GM12872 (cell line): ENCODE results near the gene MATN1.

Source experiments
- TF ChIP-seq, protein P1 (sequence below): IDR thresholded peaks from 3 replicates; pipeline ENCODE4 v1.5.1; 2011; ENCODE audit warnings: low read depth, mild to moderate bottlenecking, low read length, moderate library complexity; ENCODE audit not compliant: insufficient read depth

The MATN1 gene

DNA sequence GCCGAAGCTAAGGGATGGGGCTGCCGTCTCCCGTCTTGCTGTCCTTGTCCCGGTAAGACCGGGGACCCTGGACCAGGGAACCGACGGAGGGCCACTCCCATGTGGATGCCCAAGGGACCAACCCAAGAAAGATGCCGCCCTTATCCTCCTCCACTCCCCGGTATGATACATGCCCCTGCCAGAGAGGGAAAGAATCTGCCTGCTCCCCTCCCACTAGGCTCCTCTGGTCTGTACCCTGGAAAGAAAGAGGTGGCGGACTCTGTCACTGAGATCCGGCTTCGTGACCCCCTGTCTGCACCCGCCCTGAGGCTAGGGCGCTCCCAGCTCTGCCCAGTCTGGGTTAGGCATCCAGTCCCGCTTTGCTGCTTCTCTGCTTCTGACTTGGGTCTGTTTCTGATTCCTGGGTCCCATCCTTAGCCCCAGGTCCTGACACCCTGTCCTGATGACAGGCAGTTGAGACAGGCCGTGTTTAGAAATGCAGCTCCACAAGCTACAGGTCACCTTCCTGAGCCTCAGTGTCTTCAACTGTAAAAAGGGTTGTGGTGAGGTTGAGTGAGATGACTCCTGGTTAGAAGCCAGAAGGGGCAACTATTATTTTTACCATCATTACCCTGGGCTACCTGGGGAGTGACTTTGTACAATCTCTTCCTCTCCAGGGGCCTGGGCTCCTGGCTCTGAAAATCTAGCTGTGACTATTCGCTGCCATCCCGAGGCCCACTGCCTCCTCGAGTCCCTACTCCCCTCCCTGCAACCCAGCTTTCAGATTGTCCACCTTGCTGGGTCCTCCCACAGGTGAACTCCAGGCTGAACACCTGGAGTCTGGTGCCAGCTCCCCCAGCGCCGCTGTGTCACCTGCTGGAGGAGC is 3.7 kb downstream of the MATN1 start:
- TF ChIP-seq, protein P1, sequence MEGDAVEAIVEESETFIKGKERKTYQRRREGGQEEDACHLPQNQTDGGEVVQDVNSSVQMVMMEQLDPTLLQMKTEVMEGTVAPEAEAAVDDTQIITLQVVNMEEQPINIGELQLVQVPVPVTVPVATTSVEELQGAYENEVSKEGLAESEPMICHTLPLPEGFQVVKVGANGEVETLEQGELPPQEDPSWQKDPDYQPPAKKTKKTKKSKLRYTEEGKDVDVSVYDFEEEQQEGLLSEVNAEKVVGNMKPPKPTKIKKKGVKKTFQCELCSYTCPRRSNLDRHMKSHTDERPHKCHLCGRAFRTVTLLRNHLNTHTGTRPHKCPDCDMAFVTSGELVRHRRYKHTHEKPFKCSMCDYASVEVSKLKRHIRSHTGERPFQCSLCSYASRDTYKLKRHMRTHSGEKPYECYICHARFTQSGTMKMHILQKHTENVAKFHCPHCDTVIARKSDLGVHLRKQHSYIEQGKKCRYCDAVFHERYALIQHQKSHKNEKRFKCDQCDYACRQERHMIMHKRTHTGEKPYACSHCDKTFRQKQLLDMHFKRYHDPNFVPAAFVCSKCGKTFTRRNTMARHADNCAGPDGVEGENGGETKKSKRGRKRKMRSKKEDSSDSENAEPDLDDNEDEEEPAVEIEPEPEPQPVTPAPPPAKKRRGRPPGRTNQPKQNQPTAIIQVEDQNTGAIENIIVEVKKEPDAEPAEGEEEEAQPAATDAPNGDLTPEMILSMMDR = peak; percentile 9; the same call in 1 of the 3 replicates

DNA sequence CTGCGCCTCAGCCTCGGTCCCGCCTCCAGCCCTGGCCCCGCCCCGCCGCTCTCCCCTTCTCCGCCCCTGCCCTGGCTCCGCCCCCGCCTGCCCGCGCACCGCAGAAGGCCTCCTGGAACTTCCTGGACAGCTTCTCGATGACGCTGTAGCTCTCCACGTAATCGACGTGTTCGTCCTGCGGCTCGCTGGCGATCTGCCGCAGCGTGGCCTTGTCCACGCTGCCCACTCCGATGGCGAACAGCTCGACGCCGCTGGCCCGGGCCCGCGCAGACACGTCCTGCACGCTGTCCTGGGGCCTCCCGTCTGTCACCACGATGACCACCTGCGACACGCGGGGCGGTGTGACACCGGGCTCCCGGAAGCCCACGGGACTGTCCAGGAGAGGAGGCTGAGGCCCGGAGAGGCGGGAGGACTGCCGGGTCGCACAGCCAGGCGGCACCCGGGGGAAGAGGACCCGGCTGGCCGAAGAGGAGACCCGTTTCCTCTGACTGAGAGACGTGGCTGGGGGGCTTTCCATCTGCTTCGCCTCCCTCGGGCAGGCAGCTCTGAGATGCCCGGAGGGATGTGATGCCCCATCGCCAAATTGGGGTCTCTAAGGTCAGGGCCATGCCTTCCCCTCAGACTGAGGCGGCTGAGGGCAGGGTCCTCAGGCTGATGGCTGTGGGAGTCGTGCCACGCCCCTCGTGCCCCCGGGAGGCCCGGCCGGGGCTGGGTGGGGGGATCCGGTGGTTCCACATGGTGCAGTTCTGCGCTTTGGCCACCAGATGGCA is 4.6 kb downstream of the MATN1 start:
- TF ChIP-seq, protein P1 = peak; percentile 90; the same call in 2 of the 3 replicates

GRCh38 chr1:30718091-30718635 is 5.2 kb downstream of the MATN1 start:
- TF ChIP-seq, protein P1 = no peak

DNA sequence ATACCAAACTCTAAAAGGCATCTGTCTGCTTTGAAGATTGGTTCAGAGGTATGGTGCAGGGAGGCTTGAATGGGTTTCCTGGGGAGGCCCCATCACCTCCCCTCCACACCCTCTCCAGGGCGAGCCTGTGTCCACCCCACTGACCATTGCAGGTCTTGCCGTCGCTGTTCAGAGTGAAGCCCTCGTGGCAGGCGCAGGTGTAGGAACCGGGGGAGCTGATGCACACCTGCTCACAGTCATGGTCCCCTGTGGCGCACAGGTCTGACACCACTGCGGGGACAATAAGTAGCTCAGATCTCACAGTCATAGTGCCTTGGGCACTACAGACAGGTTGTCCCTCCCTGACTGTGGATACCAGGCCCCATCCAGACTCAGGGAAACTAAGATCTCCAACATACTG is 6.7 kb downstream of the MATN1 start:
- TF ChIP-seq, protein P1 = no peak

DNA sequence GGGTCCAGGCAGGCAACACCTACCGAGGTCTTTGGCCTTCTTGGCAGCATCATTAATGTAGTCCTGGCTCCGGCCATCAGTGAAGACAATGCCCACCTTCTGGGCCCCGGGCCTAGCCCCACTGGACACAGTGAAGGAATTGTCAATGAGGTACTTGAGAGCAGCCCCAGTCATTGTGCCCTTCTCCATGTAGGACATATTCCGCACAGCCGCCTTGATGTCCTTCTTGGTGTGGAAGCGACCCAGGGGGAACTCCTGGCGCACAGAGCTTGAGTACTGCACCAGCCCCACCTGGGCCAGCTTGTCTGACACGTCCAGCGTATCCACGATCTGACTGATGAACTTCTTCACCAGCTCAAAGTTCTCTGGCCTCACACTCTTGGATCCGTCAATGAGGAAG is 7.5 kb downstream of the MATN1 start:
- TF ChIP-seq, protein P1 = no peak

GRCh38 chr1:30715216-30715615 is 8.2 kb downstream of the MATN1 start:
- TF ChIP-seq, protein P1 = peak; percentile 62

- TF ChIP-seq, protein P1 = no peak
These were observed 8.8 kb downstream of the MATN1 start for GRCh38 chr1:30714536-30715090.
